Measurements from ENCODE around the gene NALCN. TPM values are rescaled to one million over a fixed set of nuclear protein-coding genes. Genes with fewer than 3 reads are reported as not detected.

The NALCN gene
- total RNA-seq, 5 donors from 2014 or later (not counting 1 experiment from before 2014, with no cell fraction given), result not detected

- H3K9me3 Mint-ChIP-seq, result no peaks in the 10 kb centered on the region
- POLR2A ChIA-PET, result no interaction called here
- Histone ChIP-seq H3K36me3 (ENCODE audit: control insufficient read depth in 2 of 2, extremely low read depth in 1 of 2, insufficient read depth in 1 of 2, low read length in 1 of 2) (no peaks in the 10 kb centered on the region), H3K27me3 (replicated peaks in 1 of 2; ENCODE audit: control insufficient read depth in 2 of 2, extremely low read depth in 1 of 2, insufficient read depth in 2 of 2, low read length in 1 of 2) (no peaks in the 10 kb centered on the region), H3K27ac (ENCODE audit: low read length) (no peak overlapping the region), H3K9me3 (no peaks in the 10 kb centered on the region), H3K4me1 (ENCODE audit: control insufficient read depth in 1 of 2, extremely low read depth in 1 of 2, insufficient read depth in 2 of 2, low read length in 2 of 2) (no peaks in the 10 kb centered on the region), H3K4me3 (ENCODE audit: control insufficient read depth in 1 of 2, extremely low read depth in 1 of 2, low read length in 1 of 2) (no peak overlapping the region)
- no peaks in the 10 kb centered on the region for H3K4me1 Mint-ChIP-seq
- H3K36me3 Mint-ChIP-seq, result no peaks in the 10 kb centered on the region
- no peak overlapping the region for H3K27ac Mint-ChIP-seq
- CTCF ChIA-PET, result no interaction called here
- DNase-seq (no peak), ATAC-seq (replicated peaks in 1 of 4) (no peak)
- H3K4me3 Mint-ChIP-seq, result no peak overlapping the region
- H3K27me3 Mint-ChIP-seq, result no peaks in the 10 kb centered on the region
Measured at GRCh38 chr13:101238555-101238954, 177.8 kb downstream of the NALCN start.

DNA sequence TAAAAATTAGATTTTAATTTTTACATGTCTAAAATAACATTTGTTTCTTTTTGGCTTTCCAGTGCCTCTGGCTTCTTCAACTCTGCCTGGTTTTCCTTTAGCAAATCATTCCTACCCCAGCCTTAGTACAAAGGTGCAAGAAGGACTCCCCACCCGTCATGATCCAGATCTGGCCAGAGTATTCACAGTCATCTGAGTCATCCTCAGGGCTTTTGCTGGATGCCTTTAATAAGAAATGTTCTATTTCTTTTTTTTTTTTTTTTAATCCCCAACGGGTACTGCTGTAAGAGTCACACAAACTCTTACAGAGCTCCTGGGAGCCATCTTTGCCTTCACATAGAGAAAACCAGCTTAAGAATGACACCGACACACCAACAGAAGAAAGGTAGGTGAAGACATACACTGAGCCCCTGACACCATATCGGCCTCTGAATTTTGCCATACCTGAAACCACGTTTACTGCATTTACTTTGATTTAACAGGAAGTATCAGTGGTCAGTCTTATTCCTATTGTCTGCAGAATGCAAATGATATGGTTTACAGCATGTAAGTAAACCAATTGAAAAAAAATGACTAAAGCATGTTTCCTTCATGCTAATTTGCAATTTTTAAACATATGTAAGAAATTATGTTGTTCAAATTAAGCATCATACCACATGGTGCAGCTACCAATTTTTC, 184.4 kb downstream of the NALCN start:
- no peaks in the 10 kb centered on the region for H3K4me1 ChIP-seq (ENCODE audit: control insufficient read depth in 1 of 2, extremely low read depth in 1 of 2, insufficient read depth in 2 of 2, low read length in 2 of 2)
- no peaks in the 10 kb centered on the region for H3K4me1 Mint-ChIP-seq
- no peaks in the 10 kb centered on the region for H3K36me3 ChIP-seq (ENCODE audit: control insufficient read depth in 2 of 2, extremely low read depth in 1 of 2, insufficient read depth in 1 of 2, low read length in 1 of 2)
- H3K36me3 Mint-ChIP-seq, result no peaks in the 10 kb centered on the region
- no peaks in the 10 kb centered on the region for H3K9me3 ChIP-seq
- H3K27me3 Mint-ChIP-seq, result peaks cover 3 to 8% of the 10 kb centered on the region in 2 donors
- no peak overlapping the region for H3K4me3 ChIP-seq (ENCODE audit: control insufficient read depth in 1 of 2, extremely low read depth in 1 of 2, low read length in 1 of 2)
- ATAC-seq (replicated peaks in 1 of 4), result no peak
- no CpG with 5 or more reads among the region's 5 CpGs for WGBS (ENCODE audit: insufficient coverage)
- no peak overlapping the region for H3K27ac ChIP-seq (ENCODE audit: low read length)
- no peak overlapping the region for H3K4me3 Mint-ChIP-seq
- POLR2A ChIA-PET, result no interaction called here
- DNase-seq, result no peak
- no peaks in the 10 kb centered on the region for H3K27me3 ChIP-seq (replicated peaks in 1 of 2; ENCODE audit: control insufficient read depth in 2 of 2, extremely low read depth in 1 of 2, insufficient read depth in 2 of 2, low read length in 1 of 2)
- no peak overlapping the region for H3K27ac Mint-ChIP-seq
- CTCF ChIA-PET, result no interaction called here
- peaks cover 0 to 8% (median 5%) of the 10 kb centered on the region in 3 donors for H3K9me3 Mint-ChIP-seq

- CTCF ChIA-PET, result no interaction called here
- Mint-ChIP-seq H3K36me3 (no peaks in the 10 kb centered on the region), H3K4me3 (no peak overlapping the region), H3K9me3 (peaks cover 0 to 15% (median 5%) of the 10 kb centered on the region in 3 donors), H3K27ac (no peak overlapping the region), H3K27me3 (peaks cover 3 to 15% of the 10 kb centered on the region in 2 donors), H3K4me1 (no peaks in the 10 kb centered on the region)
- peaks cover 0 to 5% of the 10 kb centered on the region in 2 experiments for H3K27me3 ChIP-seq (replicated peaks in 1 of 2; ENCODE audit: control insufficient read depth in 2 of 2, extremely low read depth in 1 of 2, insufficient read depth in 2 of 2, low read length in 1 of 2)
- ATAC-seq (replicated peaks in 1 of 4) (no peak), DNase-seq (no peak)
- H3K9me3 ChIP-seq, result no peaks in the 10 kb centered on the region
- H3K4me1 ChIP-seq (ENCODE audit: control insufficient read depth in 1 of 2, extremely low read depth in 1 of 2, insufficient read depth in 2 of 2, low read length in 2 of 2), result no peaks in the 10 kb centered on the region
- H3K36me3 ChIP-seq (ENCODE audit: control insufficient read depth in 2 of 2, extremely low read depth in 1 of 2, insufficient read depth in 1 of 2, low read length in 1 of 2), result no peaks in the 10 kb centered on the region
- WGBS (ENCODE audit: insufficient coverage), result no CpG with 5 or more reads among the region's 6 CpGs
- no peak overlapping the region for H3K27ac ChIP-seq (ENCODE audit: low read length)
- H3K4me3 ChIP-seq (ENCODE audit: control insufficient read depth in 1 of 2, extremely low read depth in 1 of 2, low read length in 1 of 2), result no peak overlapping the region
- POLR2A ChIA-PET, result no interaction called here
Measured at GRCh38 chr13:101230271-101230890, 185.9 kb downstream of the NALCN start.

DNA sequence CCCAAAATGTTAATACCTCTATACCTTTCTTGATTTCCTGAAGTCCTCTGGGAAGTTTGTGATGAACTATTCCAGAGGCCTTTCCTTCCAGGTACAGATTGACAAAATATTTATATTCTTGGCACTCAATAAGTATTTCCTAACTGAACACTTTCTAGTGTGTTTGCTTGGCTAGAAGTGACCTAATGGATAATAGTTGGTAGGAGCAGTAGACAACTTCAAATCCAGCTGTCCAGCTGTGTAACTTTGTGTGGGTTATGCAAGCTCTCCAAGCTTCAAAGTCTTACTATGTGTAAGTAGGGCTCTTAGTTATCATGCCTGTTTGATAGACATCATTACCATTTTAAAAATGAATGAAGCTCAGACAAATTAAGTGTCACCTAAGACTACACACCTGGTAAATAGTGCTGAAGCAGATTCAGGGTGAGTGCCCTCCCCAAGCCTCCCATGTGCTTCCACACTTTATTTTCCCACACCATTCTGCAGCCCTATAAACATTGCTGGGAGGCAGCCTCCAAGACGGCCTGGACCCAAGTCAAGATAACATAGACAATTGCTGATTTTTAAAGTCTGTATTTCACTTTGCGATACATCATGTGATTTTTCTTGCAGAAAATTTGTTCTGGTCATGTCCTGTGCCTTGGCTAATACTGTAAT, 196.6 kb downstream of the NALCN start:
- ChIA-PET POLR2A (no interaction called here), CTCF (interaction anchor here in 1 of 2 donors (0.5 kb wide), 1 partner anchor 9 kb away, joined by 3 read pairs; no protein-coding TSS in a partner anchor)
- no peak overlapping the region for H3K4me3 Mint-ChIP-seq
- DNase-seq (no peak), ATAC-seq (replicated peaks in 1 of 4) (no peak)
- H3K36me3 Mint-ChIP-seq, result no peaks in the 10 kb centered on the region
- H3K4me1 Mint-ChIP-seq, result no peaks in the 10 kb centered on the region
- Histone ChIP-seq H3K4me1 (ENCODE audit: control insufficient read depth in 1 of 2, extremely low read depth in 1 of 2, insufficient read depth in 2 of 2, low read length in 2 of 2) (no peaks in the 10 kb centered on the region), H3K9me3 (no peaks in the 10 kb centered on the region), H3K27me3 (replicated peaks in 1 of 2; ENCODE audit: control insufficient read depth in 2 of 2, extremely low read depth in 1 of 2, insufficient read depth in 2 of 2, low read length in 1 of 2) (no peaks in the 10 kb centered on the region), H3K36me3 (ENCODE audit: control insufficient read depth in 2 of 2, extremely low read depth in 1 of 2, insufficient read depth in 1 of 2, low read length in 1 of 2) (no peaks in the 10 kb centered on the region), H3K27ac (ENCODE audit: low read length) (no peak overlapping the region), H3K4me3 (ENCODE audit: control insufficient read depth in 1 of 2, extremely low read depth in 1 of 2, low read length in 1 of 2) (no peak overlapping the region)
- peaks cover 0 to 1% (median 0%) of the 10 kb centered on the region in 3 donors for H3K9me3 Mint-ChIP-seq
- peaks cover 0 to 3% of the 10 kb centered on the region in 2 donors for H3K27me3 Mint-ChIP-seq
- no peak overlapping the region for H3K27ac Mint-ChIP-seq
- WGBS (ENCODE audit: insufficient coverage), result 75% methylated on average over 1 of the region's 2 CpGs

GRCh38 chr13:101218484-101218883, 197.8 kb downstream of the NALCN start:
- H3K27ac Mint-ChIP-seq, result no peak overlapping the region
- Histone ChIP-seq H3K4me3 (ENCODE audit: control insufficient read depth in 1 of 2, extremely low read depth in 1 of 2, low read length in 1 of 2) (no peak overlapping the region), H3K27ac (ENCODE audit: low read length) (no peak overlapping the region), H3K36me3 (ENCODE audit: control insufficient read depth in 2 of 2, extremely low read depth in 1 of 2, insufficient read depth in 1 of 2, low read length in 1 of 2) (no peaks in the 10 kb centered on the region), H3K9me3 (no peaks in the 10 kb centered on the region), H3K4me1 (ENCODE audit: control insufficient read depth in 1 of 2, extremely low read depth in 1 of 2, insufficient read depth in 2 of 2, low read length in 2 of 2) (no peaks in the 10 kb centered on the region), H3K27me3 (replicated peaks in 1 of 2; ENCODE audit: control insufficient read depth in 2 of 2, extremely low read depth in 1 of 2, insufficient read depth in 2 of 2, low read length in 1 of 2) (no peaks in the 10 kb centered on the region)
- no peaks in the 10 kb centered on the region for H3K4me1 Mint-ChIP-seq
- WGBS (ENCODE audit: insufficient coverage), result no CpG with 5 or more reads among the region's 2 CpGs
- H3K27me3 Mint-ChIP-seq, result peaks cover 0 to 3% of the 10 kb centered on the region in 2 donors
- ATAC-seq (replicated peaks in 1 of 4), result no peak
- H3K4me3 Mint-ChIP-seq, result no peak overlapping the region
- peaks cover 0 to 4% (median 0%) of the 10 kb centered on the region in 3 donors for H3K9me3 Mint-ChIP-seq
- CTCF ChIA-PET, result no interaction called here
- POLR2A ChIA-PET, result no interaction called here
- no peak for DNase-seq
- no peaks in the 10 kb centered on the region for H3K36me3 Mint-ChIP-seq

DNA sequence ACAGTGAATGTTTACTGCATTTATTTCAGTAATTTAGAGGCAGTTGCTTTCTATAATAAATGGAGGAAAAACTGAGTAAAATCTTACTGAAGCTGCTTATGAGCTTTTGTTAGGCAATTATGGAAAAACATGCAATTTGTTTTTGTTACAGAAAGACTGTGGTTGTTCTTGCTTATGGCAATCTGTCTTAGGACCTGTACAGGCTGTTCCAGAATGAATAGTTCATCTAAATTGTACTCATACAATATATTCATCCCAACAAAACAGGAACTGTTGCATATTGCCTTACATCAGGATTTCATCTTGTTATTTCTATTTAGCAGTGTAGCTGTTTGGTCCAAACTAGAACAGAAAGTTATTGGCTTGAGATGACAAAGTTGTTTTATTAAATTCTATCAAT, 199.2 kb downstream of the NALCN start:
- no peaks in the 10 kb centered on the region for H3K36me3 ChIP-seq (ENCODE audit: control insufficient read depth in 2 of 2, extremely low read depth in 1 of 2, insufficient read depth in 1 of 2, low read length in 1 of 2)
- ATAC-seq (replicated peaks in 1 of 4) (no peak), DNase-seq (no peak)
- no peak overlapping the region for H3K27ac ChIP-seq (ENCODE audit: low read length)
- H3K9me3 ChIP-seq, result no peaks in the 10 kb centered on the region
- H3K27me3 Mint-ChIP-seq, result peaks cover 0 to 7% of the 10 kb centered on the region in 2 donors
- no peaks in the 10 kb centered on the region for H3K36me3 Mint-ChIP-seq
- no peaks in the 10 kb centered on the region for H3K27me3 ChIP-seq (replicated peaks in 1 of 2; ENCODE audit: control insufficient read depth in 2 of 2, extremely low read depth in 1 of 2, insufficient read depth in 2 of 2, low read length in 1 of 2)
- ChIA-PET CTCF (no interaction called here), POLR2A (no interaction called here)
- H3K27ac Mint-ChIP-seq, result no peak overlapping the region
- H3K4me3 ChIP-seq (ENCODE audit: control insufficient read depth in 1 of 2, extremely low read depth in 1 of 2, low read length in 1 of 2), result no peak overlapping the region
- no peak overlapping the region for H3K4me3 Mint-ChIP-seq
- no peaks in the 10 kb centered on the region for H3K4me1 Mint-ChIP-seq
- peaks cover 0 to 8% (median 6%) of the 10 kb centered on the region in 3 donors for H3K9me3 Mint-ChIP-seq
- no peaks in the 10 kb centered on the region for H3K4me1 ChIP-seq (ENCODE audit: control insufficient read depth in 1 of 2, extremely low read depth in 1 of 2, insufficient read depth in 2 of 2, low read length in 2 of 2)

Measured in T-cell (primary cell).